GM19468 (cell line): Measurements from ENCODE around the gene KRT8.

Source experiments
- ATAC-seq: cut with Tn5 transposase; IDR thresholded peaks from one replicate; pipeline ENCODE4 v1.9.1; 2021; ENCODE audit warnings: mild to moderate bottlenecking, moderate library complexity, moderate number of reproducible peaks; ENCODE audit not compliant: unreplicated experiment; ENCODE audit errors: extremely low read depth

Gene KRT8

DNA sequence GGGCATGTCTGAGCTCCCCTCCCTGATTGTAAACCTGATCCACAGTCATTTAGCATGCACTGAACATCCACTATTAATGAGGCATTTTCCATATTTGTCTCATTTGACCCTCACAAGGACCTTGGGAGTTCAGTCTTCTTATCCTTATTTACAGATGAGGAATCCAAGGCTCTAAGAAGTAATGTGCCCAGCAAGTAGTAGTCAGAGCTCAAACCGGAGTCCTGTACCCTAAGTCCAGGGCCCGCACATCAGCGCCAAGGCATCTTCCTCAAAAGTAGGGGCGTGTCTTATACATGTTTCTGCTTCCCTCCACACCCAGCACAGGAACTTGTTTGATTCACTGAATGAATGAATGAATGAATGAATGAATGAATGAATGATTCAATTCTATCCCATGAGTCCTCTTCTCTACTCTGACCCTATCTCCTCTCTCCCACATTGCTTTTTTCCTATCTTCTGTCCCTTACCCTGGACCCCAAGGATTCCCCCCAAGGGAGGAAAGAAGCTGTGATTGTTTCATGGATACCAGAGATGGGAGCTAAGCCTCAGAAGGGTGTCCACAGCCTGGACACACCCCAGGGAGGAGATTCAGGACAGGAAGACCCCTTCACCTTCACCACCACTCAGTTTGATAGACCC is 21.8 kb upstream of the KRT8 start:
- no peak for ATAC-seq

- no peak for ATAC-seq
These were observed 21.1 kb upstream of the KRT8 start for GRCh38 chr12:52925717-52926595.

- no peak for ATAC-seq
These were observed 20.2 kb upstream of the KRT8 start for GRCh38 chr12:52924764-52925716.

DNA sequence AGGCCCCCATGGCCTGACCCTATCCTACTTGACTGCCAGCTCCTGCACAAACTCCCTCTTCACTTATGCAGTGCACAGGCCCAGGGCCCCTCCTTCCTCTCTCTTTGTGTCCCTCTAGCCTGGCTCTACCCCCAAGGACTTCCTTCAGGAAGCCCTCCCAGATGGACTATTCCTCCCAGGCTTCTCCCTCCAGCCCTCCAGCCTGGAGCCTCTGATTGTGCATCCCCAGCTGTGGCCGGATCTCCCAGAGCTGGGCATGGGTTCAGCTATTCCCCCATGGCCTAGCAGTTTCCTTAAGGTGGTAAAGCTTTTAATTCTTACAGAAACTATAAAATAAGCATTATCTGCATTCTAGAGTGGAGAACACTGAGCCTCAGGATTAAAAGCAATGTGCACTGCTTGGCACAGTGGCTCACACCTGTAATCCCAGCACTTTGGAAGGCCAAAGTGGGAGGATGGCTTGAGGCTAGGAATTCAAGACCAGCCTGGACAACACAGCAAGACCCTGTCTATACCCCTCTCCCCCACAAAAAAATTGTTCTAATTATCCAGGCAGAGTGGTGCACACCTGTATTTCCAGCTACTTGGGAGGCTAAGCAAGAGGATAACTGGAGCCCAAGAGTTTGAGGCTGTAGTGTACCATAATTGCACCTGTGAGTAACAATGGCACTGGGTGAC is 16.8 kb upstream of the KRT8 start:
- no peak for ATAC-seq

GRCh38 chr12:52920937-52921336 is 16.1 kb upstream of the KRT8 start:
- no peak for ATAC-seq

DNA sequence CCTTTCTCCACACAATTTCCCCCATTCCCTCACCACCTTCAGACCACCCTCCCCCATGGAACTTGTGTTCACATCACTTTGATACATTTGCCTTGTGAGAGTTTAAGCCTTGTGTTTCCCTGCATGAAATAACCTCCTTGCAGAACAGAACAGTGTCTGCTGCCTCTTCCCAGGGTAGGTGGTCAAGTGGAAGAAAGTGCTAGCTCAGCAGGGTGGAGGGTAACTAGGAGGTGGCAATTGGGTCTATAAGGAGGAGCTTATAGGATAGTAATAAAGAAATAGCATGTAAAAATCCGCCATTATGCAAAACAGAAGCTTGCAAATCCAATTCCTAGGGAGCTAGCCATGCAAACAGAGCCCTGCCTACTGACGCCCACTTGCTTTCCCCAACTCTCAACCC is 13.9 kb upstream of the KRT8 start:
- no peak for ATAC-seq

DNA sequence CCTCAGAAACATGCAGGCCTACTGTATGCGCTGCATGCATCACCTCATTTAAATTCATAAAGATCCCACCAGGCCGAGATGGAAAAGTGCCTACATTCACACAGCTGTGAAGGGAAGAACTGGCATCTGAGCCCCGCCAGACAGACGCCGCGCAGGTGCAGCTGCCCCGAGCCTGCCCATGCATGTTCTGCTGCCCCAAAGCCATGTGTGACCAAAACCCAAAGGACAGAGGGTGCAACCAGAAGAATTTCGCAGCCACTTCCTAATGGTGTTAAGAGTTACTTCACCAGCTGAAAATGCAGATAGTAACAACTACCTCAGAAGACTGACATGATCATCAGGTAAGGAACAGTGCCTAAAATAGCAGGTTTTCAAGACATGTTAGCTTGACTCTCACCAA is 13.5 kb upstream of the KRT8 start:
- no peak for ATAC-seq

DNA sequence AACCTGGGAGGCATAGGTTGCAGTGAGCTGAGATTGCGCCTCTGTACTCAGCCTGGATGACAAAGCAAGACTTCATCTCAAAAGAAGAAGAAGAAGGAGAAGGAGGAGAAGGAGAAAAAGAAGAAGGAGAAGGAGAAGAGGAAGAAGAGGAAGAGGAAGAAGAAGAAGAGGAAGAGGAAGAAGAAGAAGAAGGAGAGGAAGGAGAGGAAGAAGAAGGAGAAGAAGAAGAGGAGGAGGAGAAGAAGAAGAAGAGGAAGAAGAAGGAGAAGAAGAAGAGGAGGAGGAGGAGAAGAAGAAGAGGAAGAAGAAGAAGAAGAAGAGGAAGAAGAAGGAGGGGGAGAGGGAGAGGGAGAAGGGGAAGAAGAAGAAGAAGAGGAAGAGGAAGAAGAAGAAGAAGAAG is 12.9 kb upstream of the KRT8 start:
- ATAC-seq, result no peak

DNA sequence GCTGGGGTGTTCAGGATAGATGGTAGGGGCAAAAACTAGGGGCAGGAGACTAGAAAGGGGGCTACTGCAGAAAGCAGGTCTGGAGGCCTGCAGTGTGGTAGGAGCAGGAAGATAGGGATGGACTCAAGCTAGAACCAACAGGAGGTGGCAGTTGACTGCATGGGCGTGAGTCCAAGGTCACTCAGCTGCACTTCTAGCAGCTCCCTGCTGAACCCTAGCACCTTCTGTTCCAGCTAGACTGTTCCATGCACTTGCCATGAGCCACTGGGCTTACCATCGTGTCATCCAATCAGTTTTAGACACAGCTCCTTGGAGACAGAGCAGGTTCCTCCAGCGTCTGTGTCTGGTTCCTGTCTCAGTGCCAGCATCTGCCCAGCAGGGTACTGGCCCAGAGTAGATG is 11.3 kb upstream of the KRT8 start:
- no peak for ATAC-seq

DNA sequence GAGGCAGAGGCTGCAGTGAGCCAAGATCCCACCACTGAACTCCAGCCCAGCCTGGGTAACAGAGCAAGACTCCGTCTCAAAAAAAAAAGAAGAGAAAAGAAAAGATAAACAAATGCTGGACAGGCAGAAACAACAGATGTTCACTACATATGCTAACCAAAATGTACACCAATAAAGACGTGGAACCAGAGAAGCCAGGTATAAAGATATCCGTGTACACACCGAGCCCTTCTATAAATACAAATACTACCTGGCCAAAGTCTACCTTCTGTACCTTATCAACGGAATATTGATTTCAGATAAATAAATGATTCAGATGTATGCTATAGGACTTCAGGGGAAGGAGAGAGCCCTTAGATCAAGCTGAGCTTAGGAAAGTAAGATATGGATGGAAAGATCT is 10.8 kb upstream of the KRT8 start:
- ATAC-seq, result no peak

GRCh38 chr12:52914576-52915121 is 9.8 kb upstream of the KRT8 start:
- ATAC-seq, result no peak

- no peak for ATAC-seq
These were observed 8.6 kb upstream of the KRT8 start for GRCh38 chr12:52913431-52913821.

DNA sequence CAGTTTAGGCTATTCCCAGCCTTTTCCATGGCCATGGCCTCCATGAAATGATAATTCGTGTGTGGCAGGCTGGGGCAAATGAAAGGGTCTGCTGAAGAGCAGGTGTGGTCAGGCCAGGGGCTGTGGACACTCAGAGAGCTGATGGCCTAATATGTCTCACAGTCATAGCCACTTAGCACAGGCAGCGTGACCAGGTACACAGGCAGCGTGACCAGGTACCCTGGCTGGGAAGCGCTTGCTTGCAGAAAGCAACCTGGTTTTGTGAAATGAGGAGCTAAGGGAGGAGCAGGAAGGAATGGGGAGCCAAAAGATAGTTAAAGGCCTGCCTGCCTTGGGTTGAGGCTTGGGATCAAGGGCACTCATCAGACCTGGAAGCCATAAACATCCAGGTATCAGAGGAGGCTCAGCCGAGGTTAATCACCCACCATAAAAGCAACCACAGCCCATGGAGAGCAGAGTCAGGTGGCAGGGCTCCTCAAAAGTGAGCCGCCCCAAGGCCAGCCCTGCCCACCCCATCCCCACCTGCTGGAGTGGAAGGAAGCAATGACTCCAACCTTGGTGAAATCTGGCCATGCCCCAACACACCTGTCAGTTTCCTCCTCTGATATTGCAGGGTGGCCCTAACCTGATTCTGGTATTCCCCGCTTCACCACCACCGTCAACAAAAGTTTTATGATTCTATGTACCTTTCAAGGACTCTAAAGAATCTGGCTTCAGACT is 8.0 kb upstream of the KRT8 start:
- no peak for ATAC-seq

GRCh38 chr12:52910248-52910883 is 5.5 kb upstream of the KRT8 start:
- ATAC-seq, result no peak

DNA sequence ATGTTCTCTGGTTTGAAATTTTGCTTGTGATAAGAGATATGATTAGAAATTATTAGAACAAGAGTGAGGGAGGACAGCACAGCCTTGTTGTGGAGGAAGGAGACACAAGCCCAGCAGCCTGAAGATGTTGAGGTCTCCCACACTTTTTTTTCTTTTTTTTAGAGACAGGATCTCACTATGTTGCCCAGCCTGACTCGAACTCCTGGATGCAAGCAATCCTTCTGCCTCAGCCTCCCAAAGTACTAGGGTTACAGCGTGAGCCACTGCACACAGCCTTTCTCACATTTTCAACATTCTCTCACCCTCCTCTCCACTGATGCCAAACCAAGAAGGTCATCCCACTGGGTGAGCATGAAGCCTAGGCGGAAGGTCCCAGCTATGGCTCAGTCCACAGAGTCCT is 4.9 kb upstream of the KRT8 start:
- ATAC-seq, result no peak

DNA sequence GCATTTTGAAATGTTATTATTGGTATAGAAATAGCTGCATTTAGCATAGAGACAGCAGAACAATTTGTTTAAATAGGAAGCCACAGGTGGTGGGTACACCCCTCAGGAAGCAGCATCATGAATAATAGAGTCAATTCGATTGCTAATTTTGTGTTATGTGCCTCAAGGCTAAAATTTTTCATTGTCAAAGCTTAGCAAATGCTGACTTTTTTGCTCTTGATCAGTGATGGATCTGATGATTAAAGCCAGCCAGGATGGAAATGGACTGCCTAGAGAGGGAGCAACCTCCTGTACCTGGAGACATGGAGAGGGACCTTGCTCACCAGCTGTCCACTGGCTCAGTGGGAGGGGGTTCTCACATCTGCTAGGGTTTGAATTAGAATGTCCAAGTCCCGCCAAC is 4.5 kb upstream of the KRT8 start:
- ATAC-seq, result no peak

GRCh38 chr12:52907092-52907810 is 2.4 kb upstream of the KRT8 start:
- no peak for ATAC-seq

DNA sequence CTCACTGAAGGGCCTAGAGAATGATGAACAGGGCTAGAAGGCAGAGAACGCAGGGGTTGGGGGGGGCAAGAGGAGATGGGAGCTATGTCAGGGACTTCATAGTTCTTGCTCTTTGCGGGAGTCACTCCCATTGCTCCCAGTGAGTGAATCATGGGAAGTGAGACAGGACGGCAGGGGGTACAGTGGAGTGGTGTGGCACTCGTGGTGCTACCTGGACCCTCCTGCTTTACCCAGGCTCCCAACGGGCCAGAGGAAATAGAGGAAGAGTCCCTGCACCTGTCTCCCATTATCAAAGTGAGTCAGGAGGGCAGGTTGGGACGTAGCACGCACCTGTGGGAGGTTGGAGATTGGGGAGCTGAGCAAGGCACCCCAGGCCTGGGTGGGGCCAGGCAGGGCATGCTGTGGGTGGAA is 1.3 kb upstream of the KRT8 start:
- no peak for ATAC-seq
